Breast epithelium (tissue), 3 donors: ENCODE data around the gene TRPV3.

ENCODE experiments used
- CTCF ChIP-seq, 3 donors: fragments of 450-650 bp; IDR thresholded peaks; one replicate each; pipeline ENCODE4 v1.5.1; 2016 to 2017; ENCODE audit warnings: antibody characterized with exemption in 3 of 3, mild to moderate bottlenecking in 3 of 3, moderate library complexity in 3 of 3
- POLR2A ChIP-seq: fragments of 450-650 bp; IDR thresholded peaks from one replicate; pipeline ENCODE4 v1.6.1; 2016; ENCODE audit warnings: antibody characterized with exemption, mild to moderate bottlenecking, moderate library complexity
- POLR2AphosphoS5 ChIP-seq, 3 donors: sonication (generic); formaldehyde crosslinking; IDR thresholded peaks; one replicate each; pipeline ENCODE4 v1.6.1; 2017; ENCODE audit warnings: antibody characterized with exemption in 3 of 3

GRCh38 chr17:3590231-3590630 is 32.6 kb upstream of the TRPV3 start:
- TF ChIP-seq CTCF (IDR thresholded peaks at IDR 0.05) (no peak), POLR2AphosphoS5 (IDR thresholded peaks at IDR 0.05) (no peak), POLR2A (no peak)
